ENCODE results near the gene ENDOU. TPM values are rescaled to one million over a fixed set of nuclear protein-coding genes. Genes with fewer than 3 reads are reported as not detected.

ENDOU gene
- polyA plus RNA-seq (2012; ENCODE audit: insufficient read length, low read depth): not detected

DNA sequence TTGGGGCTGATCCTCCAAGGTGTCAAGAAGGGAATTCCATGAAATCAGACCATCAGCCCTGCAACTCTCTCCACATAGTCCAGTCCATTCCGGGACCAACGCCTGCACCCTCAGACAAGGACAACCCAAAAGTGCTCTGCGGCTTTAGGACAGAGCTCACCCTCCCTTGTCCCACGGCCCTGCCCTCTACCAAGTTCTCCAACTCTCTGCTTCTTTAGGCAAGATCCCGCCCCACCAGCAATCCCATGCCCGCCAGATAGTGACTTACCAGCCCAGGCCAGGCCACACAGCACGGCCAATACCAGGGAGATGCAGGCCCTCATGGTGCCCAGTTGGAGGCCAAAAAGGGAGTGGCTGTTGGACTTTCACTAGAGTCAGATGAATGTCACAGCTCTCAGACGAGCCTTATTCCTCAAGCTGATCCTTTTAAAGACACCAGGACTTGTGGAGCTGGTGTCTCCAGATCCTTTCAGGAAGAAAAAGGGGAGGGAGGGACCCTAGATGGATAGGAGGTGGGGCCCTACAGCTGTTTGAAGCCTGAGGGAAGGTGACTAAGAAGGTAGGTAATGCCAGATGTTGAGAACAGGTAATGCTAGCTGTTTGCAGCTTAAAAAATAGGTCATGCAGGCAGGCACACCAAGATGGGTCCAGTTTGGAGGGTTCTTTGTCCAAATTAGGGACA lies at the start of gene ENDOU:
ENDOU (minus strand) TSS at position 400 of the 682 bp plus-strand sequence; CDS start at position 323, 77 bp downstream.
- TF ChIP-seq FOXP2 (optimal IDR thresholded peaks at IDR 0.05; ENCODE audit: borderline replicate concordance, extremely low read depth, extremely low read length, insufficient read depth) (no peak), POLR2AphosphoS5 (IDR thresholded peaks at IDR 0.05; ENCODE audit: low read depth, low read length) (no peak), TAF1 (IDR thresholded peaks at IDR 0.05; ENCODE audit: borderline replicate concordance, insufficient read depth, low read length) (no peak), SIN3A (IDR thresholded peaks at IDR 0.05; ENCODE audit: borderline replicate concordance, insufficient read depth, low read length) (no peak)
- TF ChIP-seq, protein P1, sequence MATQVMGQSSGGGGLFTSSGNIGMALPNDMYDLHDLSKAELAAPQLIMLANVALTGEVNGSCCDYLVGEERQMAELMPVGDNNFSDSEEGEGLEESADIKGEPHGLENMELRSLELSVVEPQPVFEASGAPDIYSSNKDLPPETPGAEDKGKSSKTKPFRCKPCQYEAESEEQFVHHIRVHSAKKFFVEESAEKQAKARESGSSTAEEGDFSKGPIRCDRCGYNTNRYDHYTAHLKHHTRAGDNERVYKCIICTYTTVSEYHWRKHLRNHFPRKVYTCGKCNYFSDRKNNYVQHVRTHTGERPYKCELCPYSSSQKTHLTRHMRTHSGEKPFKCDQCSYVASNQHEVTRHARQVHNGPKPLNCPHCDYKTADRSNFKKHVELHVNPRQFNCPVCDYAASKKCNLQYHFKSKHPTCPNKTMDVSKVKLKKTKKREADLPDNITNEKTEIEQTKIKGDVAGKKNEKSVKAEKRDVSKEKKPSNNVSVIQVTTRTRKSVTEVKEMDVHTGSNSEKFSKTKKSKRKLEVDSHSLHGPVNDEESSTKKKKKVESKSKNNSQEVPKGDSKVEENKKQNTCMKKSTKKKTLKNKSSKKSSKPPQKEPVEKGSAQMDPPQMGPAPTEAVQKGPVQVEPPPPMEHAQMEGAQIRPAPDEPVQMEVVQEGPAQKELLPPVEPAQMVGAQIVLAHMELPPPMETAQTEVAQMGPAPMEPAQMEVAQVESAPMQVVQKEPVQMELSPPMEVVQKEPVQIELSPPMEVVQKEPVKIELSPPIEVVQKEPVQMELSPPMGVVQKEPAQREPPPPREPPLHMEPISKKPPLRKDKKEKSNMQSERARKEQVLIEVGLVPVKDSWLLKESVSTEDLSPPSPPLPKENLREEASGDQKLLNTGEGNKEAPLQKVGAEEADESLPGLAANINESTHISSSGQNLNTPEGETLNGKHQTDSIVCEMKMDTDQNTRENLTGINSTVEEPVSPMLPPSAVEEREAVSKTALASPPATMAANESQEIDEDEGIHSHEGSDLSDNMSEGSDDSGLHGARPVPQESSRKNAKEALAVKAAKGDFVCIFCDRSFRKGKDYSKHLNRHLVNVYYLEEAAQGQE (IDR thresholded peaks at IDR 0.05; ENCODE audit: insufficient read depth in 1 of 2, low read depth in 2 of 2, low read length in 2 of 2): no peak

DNA sequence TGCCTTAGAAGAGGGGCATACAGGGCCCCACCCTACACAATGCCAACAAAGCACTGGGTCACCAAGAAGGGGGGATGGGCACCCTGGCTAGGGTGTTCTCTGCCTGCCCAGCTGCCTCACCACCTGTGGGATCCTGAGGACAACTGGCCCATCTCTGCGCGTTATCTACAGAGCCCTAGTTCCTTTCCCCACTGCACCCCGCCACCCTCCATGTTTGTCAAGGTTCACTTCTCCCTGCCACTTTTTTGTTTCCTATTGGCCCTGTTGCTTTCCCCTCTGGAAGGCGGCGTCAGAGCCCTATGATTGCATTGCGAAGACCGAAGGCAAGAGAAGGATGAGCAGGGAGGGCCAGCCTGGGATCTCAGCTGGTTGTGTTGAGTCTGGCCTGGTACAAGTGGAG lies 49.4 kb upstream of the ENDOU start:
- no peak for TF ChIP-seq SIN3A (IDR thresholded peaks at IDR 0.05; ENCODE audit: borderline replicate concordance, insufficient read depth, low read length)
- TF ChIP-seq FOXP2 (optimal IDR thresholded peaks at IDR 0.05; ENCODE audit: borderline replicate concordance, extremely low read depth, extremely low read length, insufficient read depth): no peak
- no peak for TF ChIP-seq POLR2AphosphoS5 (IDR thresholded peaks at IDR 0.05; ENCODE audit: low read depth, low read length)
- TF ChIP-seq, protein P1 (IDR thresholded peaks at IDR 0.05; ENCODE audit: insufficient read depth in 1 of 2, low read depth in 2 of 2, low read length in 2 of 2): no peak
- TF ChIP-seq TAF1 (IDR thresholded peaks at IDR 0.05; ENCODE audit: borderline replicate concordance, insufficient read depth, low read length): no peak

DNA sequence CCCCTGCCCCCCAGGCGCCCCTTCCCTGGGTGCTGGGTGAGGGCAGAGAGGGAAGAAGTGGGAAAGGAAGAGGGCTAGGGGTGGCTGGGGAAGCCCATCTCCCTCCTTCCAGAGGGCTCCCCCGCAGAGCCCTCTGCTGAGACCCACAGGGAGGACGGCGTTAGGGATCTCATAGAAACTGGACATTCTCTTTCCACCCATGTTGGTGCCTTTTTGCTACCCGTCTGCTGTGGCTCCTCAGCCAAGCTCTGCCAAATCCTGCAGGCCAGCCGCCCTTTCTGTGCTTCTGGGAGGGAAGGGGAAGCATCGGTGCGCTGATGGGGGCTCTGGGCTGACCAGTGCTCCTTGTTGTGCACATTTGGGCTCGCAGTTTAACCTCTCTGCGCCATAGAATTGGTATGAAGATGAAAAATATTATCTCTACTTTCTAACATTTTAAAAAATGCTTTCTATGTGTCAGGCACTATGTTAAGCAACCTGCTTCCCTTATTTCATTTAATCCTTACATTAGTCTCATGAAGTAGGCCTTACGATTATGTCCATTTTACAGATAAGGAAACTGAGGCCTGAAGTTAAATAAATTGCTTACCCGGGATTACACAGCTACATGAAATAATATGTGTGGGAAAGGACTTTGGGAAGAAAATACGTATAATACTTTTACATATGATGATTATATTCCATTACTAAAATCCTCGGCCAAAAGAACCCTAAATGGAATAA lies 48.7 kb upstream of the ENDOU start:
- TF ChIP-seq, protein P1 (IDR thresholded peaks at IDR 0.05; ENCODE audit: insufficient read depth in 1 of 2, low read depth in 2 of 2, low read length in 2 of 2): no peak

GRCh38 chr12:47773062-47773857 lies 48.0 kb upstream of the ENDOU start, which contains the start of gene SLC48A1:
SLC48A1 (plus strand) TSS chr12:47773238; CDS start chr12:47773305, 67 bp downstream.
- TF ChIP-seq POLR2AphosphoS5 (IDR thresholded peaks at IDR 0.05; ENCODE audit: low read depth, low read length) (peak; percentile 39; the same call in 1 of the 2 replicates), FOXP2 (optimal IDR thresholded peaks at IDR 0.05; ENCODE audit: borderline replicate concordance, extremely low read depth, extremely low read length, insufficient read depth) (peak; percentile 37), TAF1 (IDR thresholded peaks at IDR 0.05; ENCODE audit: borderline replicate concordance, insufficient read depth, low read length) (no peak)
- TF ChIP-seq, protein P1 (IDR thresholded peaks at IDR 0.05; ENCODE audit: insufficient read depth in 1 of 2, low read depth in 2 of 2, low read length in 2 of 2): no peak

All from PFSK-1 (cell line).